Adrenal gland (tissue), 5 donors: Measurements from ENCODE around the gene TMEM184A.

Source experiments
- POLR2A ChIP-seq, 2 donors: fragments of 450-650 bp; IDR thresholded peaks; one replicate each; pipeline ENCODE4 v1.6.1; 2017; ENCODE audit warnings: antibody characterized with exemption in 2 of 2, mild to moderate bottlenecking in 2 of 2, moderate library complexity in 1 of 2
- TF ChIP-seq, protein P1 (sequence below), 6 experiments: fragments of 450-650 bp in 4 of 6; fragments of 200-600 bp in 2 of 6; sonication (generic) in 1 of 6; IDR thresholded peaks; 1 replicate in 5 of 6; 2 replicates in 1 of 6; pipeline versions ENCODE4 v1.5.1 to v1.8.0; 2016 to 2021; ENCODE audit warnings: antibody characterized with exemption in 6 of 6, mild to moderate bottlenecking in 2 of 6, moderate library complexity in 1 of 6
- donor health status: DM: no; HTN: no; CAD: no.

- TF ChIP-seq, protein P1, sequence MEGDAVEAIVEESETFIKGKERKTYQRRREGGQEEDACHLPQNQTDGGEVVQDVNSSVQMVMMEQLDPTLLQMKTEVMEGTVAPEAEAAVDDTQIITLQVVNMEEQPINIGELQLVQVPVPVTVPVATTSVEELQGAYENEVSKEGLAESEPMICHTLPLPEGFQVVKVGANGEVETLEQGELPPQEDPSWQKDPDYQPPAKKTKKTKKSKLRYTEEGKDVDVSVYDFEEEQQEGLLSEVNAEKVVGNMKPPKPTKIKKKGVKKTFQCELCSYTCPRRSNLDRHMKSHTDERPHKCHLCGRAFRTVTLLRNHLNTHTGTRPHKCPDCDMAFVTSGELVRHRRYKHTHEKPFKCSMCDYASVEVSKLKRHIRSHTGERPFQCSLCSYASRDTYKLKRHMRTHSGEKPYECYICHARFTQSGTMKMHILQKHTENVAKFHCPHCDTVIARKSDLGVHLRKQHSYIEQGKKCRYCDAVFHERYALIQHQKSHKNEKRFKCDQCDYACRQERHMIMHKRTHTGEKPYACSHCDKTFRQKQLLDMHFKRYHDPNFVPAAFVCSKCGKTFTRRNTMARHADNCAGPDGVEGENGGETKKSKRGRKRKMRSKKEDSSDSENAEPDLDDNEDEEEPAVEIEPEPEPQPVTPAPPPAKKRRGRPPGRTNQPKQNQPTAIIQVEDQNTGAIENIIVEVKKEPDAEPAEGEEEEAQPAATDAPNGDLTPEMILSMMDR (IDR thresholded peaks at IDR 0.05): no peak
- TF ChIP-seq POLR2A (IDR thresholded peaks at IDR 0.05): no peak
These were observed 39.3 kb downstream of the TMEM184A start for GRCh38 chr7:1516586-1517251.
